ENCODE measurements around the gene AHNAK2.

GRCh38 chr14:104948736-104949031, 29.5 kb downstream of the AHNAK2 start:
- TF ChIP-seq, protein P1, sequence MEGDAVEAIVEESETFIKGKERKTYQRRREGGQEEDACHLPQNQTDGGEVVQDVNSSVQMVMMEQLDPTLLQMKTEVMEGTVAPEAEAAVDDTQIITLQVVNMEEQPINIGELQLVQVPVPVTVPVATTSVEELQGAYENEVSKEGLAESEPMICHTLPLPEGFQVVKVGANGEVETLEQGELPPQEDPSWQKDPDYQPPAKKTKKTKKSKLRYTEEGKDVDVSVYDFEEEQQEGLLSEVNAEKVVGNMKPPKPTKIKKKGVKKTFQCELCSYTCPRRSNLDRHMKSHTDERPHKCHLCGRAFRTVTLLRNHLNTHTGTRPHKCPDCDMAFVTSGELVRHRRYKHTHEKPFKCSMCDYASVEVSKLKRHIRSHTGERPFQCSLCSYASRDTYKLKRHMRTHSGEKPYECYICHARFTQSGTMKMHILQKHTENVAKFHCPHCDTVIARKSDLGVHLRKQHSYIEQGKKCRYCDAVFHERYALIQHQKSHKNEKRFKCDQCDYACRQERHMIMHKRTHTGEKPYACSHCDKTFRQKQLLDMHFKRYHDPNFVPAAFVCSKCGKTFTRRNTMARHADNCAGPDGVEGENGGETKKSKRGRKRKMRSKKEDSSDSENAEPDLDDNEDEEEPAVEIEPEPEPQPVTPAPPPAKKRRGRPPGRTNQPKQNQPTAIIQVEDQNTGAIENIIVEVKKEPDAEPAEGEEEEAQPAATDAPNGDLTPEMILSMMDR (tag by site-specific recombination; IDR thresholded peaks at IDR 0.05): no peak
- no peak for TF ChIP-seq ZNF248 (tag by site-specific recombination; IDR thresholded peaks at IDR 0.05)
- TF ChIP-seq YY1 (tag by site-specific recombination; IDR thresholded peaks at IDR 0.05): no peak

Measured in HEK293 (cell line).